IgD-negative memory B cell (primary cell): Measurements from ENCODE around the gene DOC2A. TPM values are rescaled to one million over a fixed set of nuclear protein-coding genes. Genes with fewer than 3 reads are reported as not detected.
A peak's percentile ranks its signal among the peaks of the same experiment; 100 is the strongest.

Source experiments
- H3K27ac Mint-ChIP-seq, 3 donors: one replicate each; pipeline ENCODE4 v1.8.0; 2020 to 2022; ENCODE audit warnings: mild to moderate bottlenecking in 3 of 3, mixed read lengths in 3 of 3, moderate library complexity in 1 of 3
- H3K27me3 Mint-ChIP-seq: one replicate; pipeline ENCODE4 v1.8.0; 2021; ENCODE audit warnings: mixed read lengths
- H3K36me3 Mint-ChIP-seq: one replicate; pipeline ENCODE4 v1.8.0; 2020; ENCODE audit warnings: mild to moderate bottlenecking, mixed read lengths
- H3K4me1 Mint-ChIP-seq, 3 donors: one replicate each; pipeline ENCODE4 v1.8.0; 2020 to 2022; ENCODE audit warnings: mixed read lengths in 3 of 3, mild to moderate bottlenecking in 1 of 3
- H3K4me3 Mint-ChIP-seq, 4 donors: one replicate each; pipeline ENCODE4 v1.8.0; 2020 to 2022; ENCODE audit warnings: mild to moderate bottlenecking in 4 of 4, mixed read lengths in 4 of 4, moderate library complexity in 3 of 4
- H3K9me3 Mint-ChIP-seq, 3 donors: one replicate each; pipeline ENCODE4 v1.8.0; 2020 to 2021; ENCODE audit warnings: mixed read lengths in 3 of 3, mild to moderate bottlenecking in 1 of 3
- polyA plus RNA-seq: library from polyadenylated mRNA; unstranded; fragments of 300-500 nt; fragmentation: Illumina TruSeq; gene quantifications from one replicate; pipeline ENCODE4 v1.2.3, GENCODE V29; 2021

DOC2A gene
- polyA plus RNA-seq, 1 donor from 2014 or later: not detected

DNA sequence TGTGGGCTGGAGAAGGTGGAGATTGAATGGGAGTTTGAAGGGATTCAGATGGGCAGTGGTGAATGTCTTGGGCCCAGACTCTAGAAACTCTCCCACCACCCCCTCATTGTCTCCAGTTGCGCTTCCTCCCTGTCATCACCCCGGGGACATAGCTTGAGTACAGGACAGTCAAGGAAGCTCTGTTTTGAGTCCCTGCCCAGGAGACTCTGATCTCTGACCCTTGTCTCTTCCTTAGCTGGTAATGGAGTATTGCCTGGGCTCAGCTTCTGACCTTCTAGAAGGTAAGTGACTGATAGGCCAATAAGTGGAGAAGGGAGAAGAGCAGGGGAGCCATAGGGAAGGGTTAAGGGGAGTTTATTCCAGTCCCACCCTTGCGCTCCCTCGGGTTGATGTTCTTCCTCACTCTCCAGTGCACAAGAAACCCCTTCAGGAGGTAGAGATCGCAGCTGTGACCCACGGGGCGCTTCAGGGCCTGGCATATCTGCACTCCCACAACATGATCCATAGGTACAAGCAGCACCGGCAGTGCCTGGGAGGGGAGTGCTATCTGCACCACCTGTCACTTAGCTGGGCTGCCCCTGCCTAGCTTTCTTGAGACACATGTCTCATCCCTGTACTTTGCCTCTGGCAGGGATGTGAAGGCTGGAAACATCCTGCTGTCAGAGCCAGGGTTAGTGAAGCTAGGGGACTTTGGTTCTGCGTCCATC is 32.1 kb downstream of the DOC2A start:
- Mint-ChIP-seq H3K36me3 (no peaks in the 10 kb centered on the region), H3K9me3 (no peaks in the 10 kb centered on the region), H3K27ac (no peak overlapping the region), H3K27me3 (no peaks in the 10 kb centered on the region), H3K4me3 (peak overlapping the region in 1 of 4 donors; percentile 6), H3K4me1 (peaks cover 14 to 22% (median 19%) of the 10 kb centered on the region in 3 donors)

DNA sequence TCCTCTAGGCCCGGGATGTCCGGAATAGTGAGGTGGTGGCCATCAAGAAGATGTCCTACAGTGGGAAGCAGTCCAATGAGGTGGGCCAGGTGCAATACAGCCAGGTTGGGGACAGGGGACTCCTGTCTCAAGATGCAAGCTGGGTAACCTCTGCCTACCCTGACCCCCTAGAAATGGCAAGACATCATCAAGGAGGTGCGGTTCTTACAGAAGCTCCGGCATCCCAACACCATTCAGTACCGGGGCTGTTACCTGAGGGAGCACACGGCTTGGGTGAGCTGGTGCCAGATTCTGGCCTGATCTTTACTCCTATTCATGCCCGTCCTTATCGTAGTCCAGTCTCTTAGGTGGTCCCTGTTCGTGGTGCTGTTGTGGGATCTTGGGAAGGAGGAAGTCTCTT is 32.7 kb downstream of the DOC2A start:
- peak overlapping the region in 1 of 3 donors; percentile 53 for H3K27ac Mint-ChIP-seq
- H3K36me3 Mint-ChIP-seq: peaks cover 2% of the 10 kb centered on the region
- H3K9me3 Mint-ChIP-seq: no peaks in the 10 kb centered on the region
- no peak overlapping the region for H3K4me3 Mint-ChIP-seq
- peaks cover 20 to 22% (median 20%) of the 10 kb centered on the region in 3 donors for H3K4me1 Mint-ChIP-seq
- H3K27me3 Mint-ChIP-seq: no peaks in the 10 kb centered on the region

DNA sequence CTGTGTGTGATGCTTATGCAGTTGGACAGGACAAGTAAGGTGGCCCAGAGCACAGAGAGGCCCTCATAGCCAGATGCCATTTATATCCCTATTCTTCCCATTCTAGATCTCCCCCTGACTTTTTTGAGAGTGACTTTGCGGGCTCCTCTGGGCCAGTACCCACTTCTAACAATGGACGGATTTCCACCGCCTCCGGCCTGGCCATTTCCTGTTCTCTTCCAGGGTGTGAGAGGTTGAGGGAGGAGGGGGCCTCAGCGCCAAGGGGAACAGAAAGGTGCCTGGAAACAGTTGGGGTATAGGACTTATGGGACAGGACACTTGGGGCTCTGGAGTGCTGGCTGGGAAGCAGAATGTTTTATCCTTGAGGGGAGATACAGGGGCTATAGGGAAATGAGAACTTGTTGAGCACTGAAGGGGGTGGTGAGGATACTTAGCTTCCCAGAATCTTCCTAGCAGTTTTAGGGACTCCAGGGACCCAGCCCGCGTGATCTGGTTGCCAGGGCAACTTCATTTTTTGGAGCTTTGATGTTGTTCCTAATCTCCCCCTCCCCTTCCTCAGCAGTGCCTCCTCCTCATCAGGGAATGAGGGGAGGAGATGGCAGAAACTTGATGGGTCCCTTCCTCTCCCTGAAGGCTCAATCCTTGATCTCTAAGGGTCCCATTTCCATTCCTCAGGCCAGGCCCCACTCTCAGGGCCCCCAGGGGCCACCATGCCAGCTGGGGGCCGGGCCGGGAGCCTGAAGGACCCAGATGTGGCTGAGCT is 33.6 kb downstream of the DOC2A start:
- H3K36me3 Mint-ChIP-seq: peaks cover 2% of the 10 kb centered on the region
- H3K4me1 Mint-ChIP-seq: peaks cover 20 to 22% (median 22%) of the 10 kb centered on the region in 3 donors
- H3K4me3 Mint-ChIP-seq: peak overlapping the region in 1 of 4 donors; percentile 78
- H3K27ac Mint-ChIP-seq: peak overlapping the region in 2 of 3 donors; percentile 11 to 53
- no peaks in the 10 kb centered on the region for H3K27me3 Mint-ChIP-seq
- no peaks in the 10 kb centered on the region for H3K9me3 Mint-ChIP-seq

DNA sequence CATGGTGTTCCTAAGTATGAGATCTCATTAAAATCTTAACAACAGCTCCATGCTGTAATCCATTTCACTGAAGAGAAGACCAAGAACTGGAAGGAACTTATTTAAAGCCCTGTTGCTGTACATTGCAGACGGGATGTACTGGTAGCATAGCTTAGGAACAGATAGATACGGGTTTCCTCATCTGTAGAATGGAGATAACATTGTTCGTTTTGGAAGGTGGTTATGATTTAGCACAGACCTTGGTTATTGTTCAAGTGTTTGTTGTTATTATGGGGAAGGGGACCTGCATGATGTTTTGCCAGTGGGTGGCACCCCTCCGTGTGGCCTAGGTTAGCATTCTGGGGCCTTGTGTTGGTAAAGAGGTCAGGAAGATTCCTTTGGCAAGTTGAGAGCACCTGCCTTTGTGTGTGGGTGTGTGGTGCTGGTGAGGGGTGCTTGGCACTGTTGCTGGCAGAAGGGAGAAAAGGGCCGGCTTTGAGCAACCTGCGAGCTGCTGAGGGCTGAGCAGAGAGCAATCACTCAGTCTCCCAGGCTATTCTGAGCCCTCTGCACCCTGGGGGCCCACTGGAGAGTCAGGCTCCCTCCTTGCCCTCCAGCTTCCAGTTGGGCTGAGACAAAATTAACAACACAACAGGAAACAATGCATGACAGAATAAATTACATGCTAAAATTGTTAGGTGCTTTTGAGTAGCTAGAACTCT is 34.9 kb downstream of the DOC2A start:
- Mint-ChIP-seq H3K36me3 (peaks cover 4% of the 10 kb centered on the region), H3K27ac (peak overlapping the region in 2 of 3 donors; percentile 74 to 81), H3K4me1 (peaks cover 20 to 22% (median 22%) of the 10 kb centered on the region in 3 donors), H3K4me3 (peak overlapping the region; percentile 17 to 98 (median 74)), H3K9me3 (no peaks in the 10 kb centered on the region), H3K27me3 (no peaks in the 10 kb centered on the region)

DNA sequence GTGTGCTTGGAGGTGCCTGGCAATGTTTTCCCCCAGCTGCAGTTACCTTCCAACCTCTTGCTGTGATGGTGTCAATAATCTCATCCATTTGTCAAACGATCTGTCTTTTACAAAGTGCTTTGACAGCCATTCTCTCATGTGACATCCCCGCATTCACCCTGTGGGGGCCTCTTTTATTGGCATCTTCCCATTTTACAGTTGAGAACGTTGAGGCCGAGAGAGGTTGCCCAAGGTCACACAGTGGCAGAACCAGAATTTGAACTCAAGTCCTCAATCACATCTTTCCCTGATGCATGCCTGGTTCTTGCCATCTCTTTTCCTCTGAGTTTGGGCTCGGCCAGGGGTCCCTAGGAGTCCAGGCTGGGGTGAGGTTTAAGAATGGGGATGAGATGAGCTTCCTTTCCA is 35.7 kb downstream of the DOC2A start:
- Mint-ChIP-seq H3K36me3 (peaks cover 4% of the 10 kb centered on the region), H3K27ac (peak overlapping the region; percentile 36 to 83 (median 74)), H3K4me3 (peak overlapping the region; percentile 78 to 98 (median 92)), H3K9me3 (no peaks in the 10 kb centered on the region), H3K4me1 (peaks cover 20 to 22% (median 22%) of the 10 kb centered on the region in 3 donors), H3K27me3 (no peaks in the 10 kb centered on the region)

DNA sequence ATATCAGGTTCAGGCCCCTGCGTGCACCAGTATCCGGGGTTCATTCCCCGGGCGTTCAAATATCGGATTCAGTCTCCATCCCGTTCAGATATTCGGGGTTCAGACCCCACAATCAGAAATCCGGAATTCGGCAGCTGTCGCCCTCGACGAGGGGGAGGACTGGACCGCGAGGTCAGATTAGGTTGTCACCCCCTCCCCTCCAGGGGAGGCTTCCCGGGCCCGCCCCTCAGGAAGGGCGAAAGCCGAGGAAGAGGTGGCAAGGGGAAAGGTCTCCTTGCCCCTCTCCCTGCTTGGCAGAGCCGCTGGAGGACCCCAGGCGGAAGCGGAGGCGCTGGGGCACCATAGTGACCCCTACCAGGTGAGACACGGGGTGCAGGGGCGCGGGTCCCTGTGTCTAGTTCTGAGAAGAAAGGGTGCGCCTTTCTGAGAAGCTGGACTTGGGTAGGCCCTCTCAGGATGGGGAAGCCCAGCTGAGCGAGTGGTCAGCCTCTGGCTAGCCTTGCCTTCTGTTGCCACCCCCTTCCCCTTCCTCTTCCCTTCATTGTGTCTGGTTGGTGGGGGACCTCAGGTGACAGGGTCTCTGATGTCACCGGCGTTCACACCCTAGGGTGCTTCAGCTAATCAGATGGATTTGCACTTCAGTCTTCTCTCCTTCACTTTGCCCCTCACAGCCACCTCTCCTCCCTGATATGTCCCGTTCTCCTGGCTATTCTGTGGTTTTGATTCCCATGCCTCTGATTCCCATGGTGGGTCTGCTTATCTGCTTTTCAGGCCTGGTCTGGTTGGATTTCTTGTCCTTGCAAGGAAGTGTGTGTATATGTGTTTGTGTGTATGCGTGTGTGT is 36.3 kb downstream of the DOC2A start:
- Mint-ChIP-seq H3K4me1 (peaks cover 20 to 22% (median 22%) of the 10 kb centered on the region in 3 donors), H3K27me3 (no peaks in the 10 kb centered on the region), H3K4me3 (peak overlapping the region; percentile 78 to 98 (median 92)), H3K27ac (peak overlapping the region; percentile 36 to 83 (median 74)), H3K9me3 (no peaks in the 10 kb centered on the region), H3K36me3 (peaks cover 4% of the 10 kb centered on the region)

DNA sequence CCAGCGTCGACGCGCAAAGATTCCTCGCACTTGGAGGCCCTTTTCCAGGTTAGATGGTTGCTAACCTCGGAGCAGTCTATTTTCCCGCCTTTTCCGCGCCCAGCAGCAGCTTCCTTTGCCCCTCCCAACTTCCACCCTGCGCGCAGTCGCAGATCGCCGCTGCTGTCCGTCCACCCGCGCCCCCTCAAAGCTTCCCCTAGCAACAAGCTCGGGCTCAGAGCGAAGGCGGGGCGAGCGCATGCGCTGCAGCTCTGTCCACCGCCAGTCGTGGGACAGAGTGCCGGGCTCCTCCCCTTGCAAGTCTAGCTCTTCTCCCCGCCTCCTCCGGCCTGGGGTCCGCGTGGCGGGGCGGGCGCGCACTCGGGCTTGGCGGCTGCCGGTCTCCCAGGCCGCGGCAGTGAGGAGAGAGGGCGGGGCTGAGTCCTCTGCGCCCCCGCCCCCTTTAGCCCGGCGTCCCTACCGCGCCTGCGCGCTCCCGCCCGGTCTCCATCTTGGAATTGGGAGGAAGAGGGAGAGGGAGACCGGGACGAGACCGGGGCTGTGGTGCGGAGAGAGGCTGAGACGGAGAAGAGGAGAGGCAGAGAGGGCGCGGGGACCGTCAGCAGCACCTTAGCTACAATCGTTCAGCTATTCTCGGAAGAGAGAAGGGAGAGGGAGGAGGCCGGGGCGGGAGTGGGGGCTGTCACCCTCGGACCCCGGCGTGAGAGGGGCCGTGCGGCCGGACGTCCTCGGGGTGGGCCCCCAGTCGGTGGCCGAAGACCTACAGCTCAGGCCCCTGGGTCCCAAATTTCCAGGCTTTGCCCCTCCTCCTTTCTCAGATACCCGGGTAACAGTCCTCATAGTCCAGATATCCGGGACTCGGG is 37.2 kb downstream of the DOC2A start, which contains the start of gene TAOK2:
Gene TAOK2 (plus strand): TSS at position 485 of the 863 bp plus-strand sequence. CDS start 3,905 bp downstream, outside the sequence.
- peaks cover 7% of the 10 kb centered on the region for H3K36me3 Mint-ChIP-seq
- H3K27ac Mint-ChIP-seq: peak within 1 kb of the TSS; percentile 74 to 95 (median 77)
- peaks cover 20 to 22% (median 22%) of the 10 kb centered on the region in 3 donors for H3K4me1 Mint-ChIP-seq
- H3K9me3 Mint-ChIP-seq: no peaks in the 10 kb centered on the region
- peak within 1 kb of the TSS; percentile 78 to 98 (median 92) for H3K4me3 Mint-ChIP-seq
- no peaks in the 10 kb centered on the region for H3K27me3 Mint-ChIP-seq

DNA sequence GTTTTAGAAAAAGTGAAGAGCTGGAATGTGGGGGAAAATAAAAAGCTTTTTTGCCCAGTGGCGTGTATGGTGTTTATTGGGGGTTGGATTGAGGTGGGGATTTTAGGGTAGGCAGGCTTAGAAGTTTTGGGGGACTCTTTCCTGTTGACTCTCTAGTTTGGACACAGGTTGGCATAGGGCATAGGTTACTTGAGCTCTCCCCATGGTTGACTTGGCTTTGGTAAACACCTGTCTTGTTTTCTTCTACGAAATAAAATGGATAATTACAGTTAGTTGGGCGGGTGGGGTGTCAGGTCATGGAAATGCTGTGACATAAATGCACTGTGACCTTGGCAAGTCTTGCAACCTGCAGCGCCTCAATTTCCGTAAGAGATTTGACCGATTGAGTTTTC is 37.8 kb downstream of the DOC2A start:
- Mint-ChIP-seq H3K4me3 (peak overlapping the region; percentile 78 to 98 (median 92)), H3K9me3 (no peaks in the 10 kb centered on the region), H3K36me3 (peaks cover 7% of the 10 kb centered on the region), H3K4me1 (peaks cover 20 to 22% (median 22%) of the 10 kb centered on the region in 3 donors), H3K27ac (peak overlapping the region; percentile 74 to 95 (median 77)), H3K27me3 (no peaks in the 10 kb centered on the region)

DNA sequence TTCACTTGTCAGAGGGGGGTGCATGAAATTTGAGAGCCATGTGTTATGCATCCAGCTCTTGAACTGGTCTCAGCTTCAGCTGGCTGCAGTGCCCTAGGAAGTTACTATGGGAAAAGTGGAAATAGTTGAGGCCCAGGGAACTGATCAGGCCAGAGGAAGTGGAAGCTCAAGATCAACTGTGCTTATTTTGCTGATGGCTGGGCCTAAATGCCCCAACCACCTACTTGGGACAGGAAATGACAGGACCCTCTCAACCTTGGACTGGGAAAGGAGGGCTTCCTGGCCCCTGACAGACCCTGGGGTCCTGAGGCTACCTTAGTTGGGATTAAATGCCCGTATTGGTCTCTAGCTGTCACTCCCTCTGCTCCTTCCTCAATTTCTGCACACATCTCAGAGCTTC is 38.3 kb downstream of the DOC2A start:
- peak overlapping the region in 2 of 3 donors; percentile 74 to 95 for H3K27ac Mint-ChIP-seq
- H3K27me3 Mint-ChIP-seq: no peaks in the 10 kb centered on the region
- H3K4me3 Mint-ChIP-seq: peak overlapping the region in 3 of 4 donors; percentile 71 to 90 (median 78)
- H3K9me3 Mint-ChIP-seq: no peaks in the 10 kb centered on the region
- H3K36me3 Mint-ChIP-seq: peaks cover 7% of the 10 kb centered on the region
- H3K4me1 Mint-ChIP-seq: peaks cover 20 to 22% (median 22%) of the 10 kb centered on the region in 3 donors

DNA sequence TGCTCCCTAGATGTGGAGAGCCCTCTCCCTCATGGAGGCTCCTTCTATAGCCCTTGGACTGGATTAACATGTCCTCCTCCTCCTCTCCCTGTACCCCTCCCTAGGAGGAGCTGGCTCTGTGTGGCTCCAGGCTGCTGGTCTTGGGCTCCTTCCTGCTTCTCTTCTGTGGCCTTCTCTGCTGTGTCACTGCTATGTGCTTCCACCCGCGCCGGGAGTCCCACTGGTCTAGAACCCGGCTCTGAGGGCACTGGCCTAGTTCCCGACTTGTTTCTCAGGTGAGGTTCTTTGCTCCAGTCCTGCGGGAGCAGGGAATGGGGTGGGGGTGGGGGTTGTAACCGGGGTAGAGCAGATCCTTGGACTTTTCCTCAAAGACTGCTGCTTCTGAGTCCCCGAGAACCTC is 39.5 kb downstream of the DOC2A start:
- Mint-ChIP-seq H3K4me3 (no peak overlapping the region), H3K27me3 (no peaks in the 10 kb centered on the region), H3K9me3 (no peaks in the 10 kb centered on the region), H3K27ac (peak overlapping the region in 2 of 3 donors; percentile 35 to 60), H3K36me3 (peaks cover 7% of the 10 kb centered on the region), H3K4me1 (peaks cover 15 to 20% (median 18%) of the 10 kb centered on the region in 3 donors)

DNA sequence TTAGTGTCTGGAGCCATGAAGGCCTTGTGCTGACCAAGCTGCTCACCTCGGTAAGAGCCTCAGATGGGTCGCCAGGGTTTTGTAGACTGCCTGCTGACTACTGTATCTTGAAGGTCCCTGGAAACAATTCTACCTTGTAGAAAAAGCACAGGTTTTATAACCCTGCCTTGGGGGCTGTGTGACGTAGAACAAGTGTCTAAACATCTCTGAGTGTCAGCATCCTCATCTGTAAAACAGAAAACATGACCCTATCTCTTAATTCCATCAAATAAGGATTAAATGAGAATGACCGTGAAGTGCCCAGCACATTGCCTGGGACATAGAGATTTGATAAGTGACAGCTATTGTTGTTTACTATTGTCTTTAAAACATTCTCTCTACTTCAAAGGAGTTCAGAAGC is 42.6 kb downstream of the DOC2A start:
- Mint-ChIP-seq H3K4me1 (peaks cover 0 to 3% (median 3%) of the 10 kb centered on the region in 3 donors), H3K9me3 (no peaks in the 10 kb centered on the region), H3K27ac (peak overlapping the region in 1 of 3 donors; percentile 70), H3K4me3 (peak overlapping the region in 1 of 4 donors; percentile 75), H3K36me3 (peaks cover 7% of the 10 kb centered on the region), H3K27me3 (no peaks in the 10 kb centered on the region)

DNA sequence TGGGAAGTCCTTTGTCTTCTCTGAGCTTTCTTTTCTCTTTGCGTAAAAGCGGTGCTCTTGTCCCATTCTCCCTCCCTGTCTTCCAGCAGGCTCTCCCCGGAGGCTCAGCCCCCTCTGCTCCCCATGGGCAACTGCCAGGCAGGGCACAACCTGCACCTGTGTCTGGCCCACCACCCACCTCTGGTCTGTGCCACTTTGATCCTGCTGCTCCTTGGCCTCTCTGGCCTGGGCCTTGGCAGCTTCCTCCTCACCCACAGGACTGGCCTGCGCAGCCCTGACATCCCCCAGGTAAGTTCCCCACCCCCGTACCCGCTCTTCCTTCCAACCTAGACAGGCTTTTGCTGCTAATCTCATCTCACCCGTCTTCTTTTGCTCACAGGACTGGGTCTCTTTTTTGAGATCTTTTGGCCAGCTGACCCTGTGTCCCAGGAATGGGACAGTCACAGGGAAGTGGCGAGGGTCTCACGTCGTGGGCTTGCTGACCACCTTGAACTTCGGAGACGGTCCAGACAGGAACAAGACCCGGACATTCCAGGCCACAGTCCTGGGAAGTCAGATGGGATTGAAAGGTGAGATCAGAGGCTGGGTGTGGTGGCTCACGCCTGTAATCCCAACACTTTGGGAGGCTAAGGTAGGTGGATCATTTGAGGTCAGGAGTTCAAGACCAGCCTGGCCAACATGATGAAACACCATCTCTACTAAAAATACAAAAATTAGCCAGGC is 47.6 kb downstream of the DOC2A start:
- Mint-ChIP-seq H3K27ac (peak overlapping the region; percentile 73 to 99 (median 93)), H3K4me1 (peaks cover 11 to 14% (median 12%) of the 10 kb centered on the region in 3 donors), H3K27me3 (no peaks in the 10 kb centered on the region), H3K4me3 (peak overlapping the region; percentile 89 to 99 (median 96)), H3K9me3 (no peaks in the 10 kb centered on the region), H3K36me3 (peaks cover 1% of the 10 kb centered on the region)
